HL-60 (cell line): ENCODE measurements around the gene NHSL2.

Source experiments
- DNase-seq, 2 experiments: peaks; one replicate each; pipeline ENCODE4 v3.0.0-alpha.2; 2010 to 2020; ENCODE audit warnings: low read depth in 1 of 2, low spot score in 1 of 2
- H3K27ac ChIP-seq: fragments of 250-450 bp; sonication (Bioruptor Pico); replicated peaks from 2 replicates; pipeline ENCODE4 v1.5.1; 2020; ENCODE audit warnings: mild to moderate bottlenecking, moderate library complexity
- H3K27me3 ChIP-seq: fragments of 250-450 bp; sonication (Bioruptor Pico); 2 replicates; pipeline ENCODE4 v1.5.1; 2021; ENCODE audit warnings: mild to moderate bottlenecking, moderate library complexity; ENCODE audit not compliant: insufficient read depth, poor library complexity, severe bottlenecking
- H3K4me3 ChIP-seq: replicated peaks from 2 replicates; pipeline ENCODE4 v1.5.1; 2011; ENCODE audit warnings: mild to moderate bottlenecking, control low read depth, low read length; ENCODE audit not compliant: insufficient read depth
- CTCF ChIP-seq: IDR thresholded peaks from one replicate; pipeline ENCODE4 v1.5.1; 2011; ENCODE audit warnings: low read length, control low read depth, inconsistent platforms; ENCODE audit not compliant: insufficient read depth
- GABPA ChIP-seq: IDR thresholded peaks from 2 replicates; pipeline ENCODE4 v1.6.1; 2012; ENCODE audit warnings: low read depth
- POLR2AphosphoS5 ChIP-seq: IDR thresholded peaks from 2 replicates; pipeline ENCODE4 v1.6.1; 2012; ENCODE audit warnings: low read depth
- REST ChIP-seq: IDR thresholded peaks from 2 replicates; pipeline ENCODE4 v1.6.1; 2012; ENCODE audit warnings: low read depth; ENCODE audit not compliant: insufficient replicate concordance
- SPI1 ChIP-seq: IDR thresholded peaks from 2 replicates; pipeline ENCODE4 v1.6.1; 2012; ENCODE audit warnings: low read depth, mild to moderate bottlenecking, borderline replicate concordance

Gene NHSL2

GRCh38 chrX:71941145-71941544, 30.5 kb downstream of the NHSL2 start:
- H3K27me3 ChIP-seq: no peaks in the 10 kb centered on the region
- no peak for DNase-seq
- TF ChIP-seq SPI1 (no peak), REST (no peak), POLR2AphosphoS5 (no peak), CTCF (no peak), GABPA (no peak)
- H3K27ac ChIP-seq: no peak overlapping the region
- no peak overlapping the region for H3K4me3 ChIP-seq

- Histone ChIP-seq H3K27me3 (no peaks in the 10 kb centered on the region), H3K4me3 (no peak overlapping the region)
- TF ChIP-seq CTCF: no peak
- no peak for TF ChIP-seq POLR2AphosphoS5
- TF ChIP-seq GABPA: no peak
- no peak for TF ChIP-seq REST
Observed at GRCh38 chrX:71941776-71942175, 31.1 kb downstream of the NHSL2 start.

GRCh38 chrX:71944369-71944768, 33.7 kb downstream of the NHSL2 start:
- no peak for DNase-seq
- TF ChIP-seq POLR2AphosphoS5 (no peak), GABPA (no peak), SPI1 (no peak), CTCF (no peak), REST (no peak)
- H3K27ac ChIP-seq: no peak overlapping the region

More at GRCh38 chrX:71941776-71942175, 31.1 kb downstream of the NHSL2 start:
- DNase-seq: no peak
- H3K27ac ChIP-seq: no peak overlapping the region

More at GRCh38 chrX:71944369-71944768, 33.7 kb downstream of the NHSL2 start:
- H3K27me3 ChIP-seq: no peaks in the 10 kb centered on the region
- no peak overlapping the region for H3K4me3 ChIP-seq
